RWPE1 (cell line): ENCODE measurements around the gene DHDDS.

Experiments
- CTCF ChIA-PET: fragments of 350-600 bp; sonication (Branson Sonifier 250); formaldehyde crosslinking; extraction: SDS; loops from one replicate; lab custom pipeline; 2021; lab: Yijun Ruan, JAX
- POLR2A ChIA-PET: fragments of 400-600 bp; formaldehyde crosslinking; extraction: SDS; loops from one replicate; lab custom pipeline; 2020; ENCODE audit warnings: antibody characterized with exemption; ENCODE audit not compliant: low non-redundant PET; lab: Yijun Ruan, JAX
- DNase-seq: peaks from one replicate; pipeline ENCODE4 v3.0.0; 2012; ENCODE audit warnings: low spot score
- H3K27ac ChIP-seq: fragments of 450-650 bp; 2 replicates; pipeline ENCODE4 v1.5.1; 2017
- TF ChIP-seq, protein P1 (sequence below): fragments of 450-650 bp; conservative IDR thresholded peaks from 2 replicates; pipeline ENCODE4 v1.5.1; 2017; ENCODE audit warnings: low read depth, mild to moderate bottlenecking

Gene DHDDS

DNA sequence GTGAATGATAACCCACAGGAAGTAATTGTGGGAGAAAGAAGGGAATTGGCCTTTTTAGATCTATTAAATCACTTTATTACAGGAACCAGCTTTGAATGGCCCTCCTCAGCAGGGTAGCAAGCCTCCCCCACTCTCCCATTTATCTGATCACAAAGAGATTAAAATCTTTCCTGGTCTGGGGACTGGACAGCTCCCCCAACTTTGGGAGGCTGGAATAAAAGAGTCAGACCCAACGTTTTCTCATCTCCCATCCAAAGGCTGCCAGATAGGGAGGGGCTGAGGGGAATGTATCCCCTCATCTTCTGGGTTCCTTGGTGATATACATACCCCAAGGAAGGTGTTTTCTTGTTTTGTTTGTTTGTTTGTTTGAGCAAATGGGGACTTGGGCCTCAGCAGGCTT is 19.1 kb upstream of the DHDDS start:
- CTCF ChIA-PET = interaction anchor here (0.8 kb wide), 1 partner anchor 49 kb away, joined by 4 read pairs; no protein-coding TSS in a partner anchor
- H3K27ac ChIP-seq = no peak overlapping the region
- TF ChIP-seq, protein P1, sequence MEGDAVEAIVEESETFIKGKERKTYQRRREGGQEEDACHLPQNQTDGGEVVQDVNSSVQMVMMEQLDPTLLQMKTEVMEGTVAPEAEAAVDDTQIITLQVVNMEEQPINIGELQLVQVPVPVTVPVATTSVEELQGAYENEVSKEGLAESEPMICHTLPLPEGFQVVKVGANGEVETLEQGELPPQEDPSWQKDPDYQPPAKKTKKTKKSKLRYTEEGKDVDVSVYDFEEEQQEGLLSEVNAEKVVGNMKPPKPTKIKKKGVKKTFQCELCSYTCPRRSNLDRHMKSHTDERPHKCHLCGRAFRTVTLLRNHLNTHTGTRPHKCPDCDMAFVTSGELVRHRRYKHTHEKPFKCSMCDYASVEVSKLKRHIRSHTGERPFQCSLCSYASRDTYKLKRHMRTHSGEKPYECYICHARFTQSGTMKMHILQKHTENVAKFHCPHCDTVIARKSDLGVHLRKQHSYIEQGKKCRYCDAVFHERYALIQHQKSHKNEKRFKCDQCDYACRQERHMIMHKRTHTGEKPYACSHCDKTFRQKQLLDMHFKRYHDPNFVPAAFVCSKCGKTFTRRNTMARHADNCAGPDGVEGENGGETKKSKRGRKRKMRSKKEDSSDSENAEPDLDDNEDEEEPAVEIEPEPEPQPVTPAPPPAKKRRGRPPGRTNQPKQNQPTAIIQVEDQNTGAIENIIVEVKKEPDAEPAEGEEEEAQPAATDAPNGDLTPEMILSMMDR = no peak
- DNase-seq = no peak
- POLR2A ChIA-PET = no interaction called here

DNA sequence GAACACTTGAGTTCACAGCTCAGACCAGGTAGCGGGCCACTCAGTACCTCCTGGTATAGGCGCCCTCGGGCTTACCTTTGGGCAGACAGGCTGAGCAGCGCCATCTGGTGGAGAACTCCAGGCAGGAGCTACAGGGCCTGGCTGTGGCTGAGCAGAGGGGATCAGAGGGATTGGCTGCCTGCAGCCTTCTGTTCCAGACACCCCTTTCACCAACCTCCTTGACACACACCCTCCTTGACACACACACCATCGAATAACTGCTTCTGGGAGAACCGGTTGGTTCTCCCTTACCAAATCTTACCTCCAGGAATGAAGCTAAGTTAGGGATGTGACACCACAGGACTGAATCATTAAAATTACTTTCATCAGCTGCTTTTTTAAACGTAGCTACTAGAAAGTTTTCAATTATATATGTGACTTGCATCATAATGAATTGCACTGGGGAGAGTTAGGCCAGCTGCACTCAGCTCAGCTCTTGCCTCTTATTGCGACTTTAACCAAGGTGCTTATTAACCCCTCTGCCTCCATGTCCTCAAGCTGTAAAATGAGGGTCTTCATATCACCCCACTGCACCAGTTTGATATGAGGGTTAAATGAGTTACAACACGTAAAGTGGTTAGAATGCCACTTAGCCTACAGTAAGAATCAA is 14.9 kb upstream of the DHDDS start:
- ChIA-PET POLR2A (interaction anchor here (0.6 kb wide), 1 partner anchor 133 kb away, joined by 3 read pairs; no protein-coding TSS in a partner anchor), CTCF (interaction anchor here (0.5 to 1.6 kb wide), 29 partner anchors 9 to 416 kb away, joined by 3 to 13 read pairs (median 5); partner anchors contain the start of genes CRYBG2 and DHDDS)
- TF ChIP-seq, protein P1 = peak; percentile 86
- H3K27ac ChIP-seq = no peak overlapping the region
- DNase-seq = peak; percentile 73

DNA sequence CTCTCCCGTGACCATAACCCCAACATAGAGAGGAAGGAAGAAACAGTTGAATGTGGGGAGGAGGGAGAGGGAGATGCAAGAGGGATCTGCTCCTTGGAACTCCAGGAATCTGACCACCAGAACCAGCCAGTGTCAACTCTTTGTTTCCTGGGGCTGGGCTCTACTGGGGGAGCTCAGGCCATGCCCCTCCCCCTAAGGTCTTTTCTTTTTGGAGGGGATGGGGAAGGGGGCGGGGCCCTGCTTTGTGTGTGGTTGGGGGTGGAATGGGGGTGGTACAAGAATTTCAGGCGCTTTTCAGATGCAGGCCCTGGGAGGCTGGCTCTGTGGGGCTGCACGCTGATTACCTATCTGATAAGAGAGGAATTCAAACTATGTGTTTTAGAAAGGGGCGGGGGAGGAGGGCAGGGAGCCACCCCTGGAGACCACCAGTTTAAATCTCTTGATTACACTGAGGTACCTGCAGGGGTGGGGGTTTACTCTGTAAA is 13.2 kb upstream of the DHDDS start:
- POLR2A ChIA-PET = no interaction called here
- no peak overlapping the region for H3K27ac ChIP-seq
- TF ChIP-seq, protein P1 = no peak
- no peak for DNase-seq
- CTCF ChIA-PET = no interaction called here

DNA sequence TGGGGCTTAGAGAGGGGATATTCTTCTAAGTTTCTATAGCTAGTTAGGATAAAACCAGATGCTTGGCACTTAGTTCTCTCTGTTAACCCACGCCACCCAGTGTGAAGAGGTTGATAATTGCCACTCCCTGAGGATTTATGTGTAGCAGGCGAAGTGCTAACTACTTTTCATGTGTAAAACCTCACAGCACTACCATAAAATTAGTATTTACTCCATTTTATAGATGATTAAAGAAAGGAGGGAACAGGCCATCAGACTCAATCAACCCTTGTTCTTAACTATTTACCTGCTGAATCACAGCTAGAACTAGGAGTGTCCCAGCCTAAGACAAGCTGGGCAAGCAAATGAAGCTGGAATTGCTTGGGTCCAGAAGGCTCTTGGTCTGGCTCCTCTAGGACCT is 12.6 kb upstream of the DHDDS start:
- POLR2A ChIA-PET = interaction anchor here (0.5 kb wide), 1 partner anchor 11 kb away, joined by 3 read pairs; no protein-coding TSS in a partner anchor
- TF ChIP-seq, protein P1 = no peak
- DNase-seq = no peak
- no peak overlapping the region for H3K27ac ChIP-seq
- CTCF ChIA-PET = no interaction called here

DNA sequence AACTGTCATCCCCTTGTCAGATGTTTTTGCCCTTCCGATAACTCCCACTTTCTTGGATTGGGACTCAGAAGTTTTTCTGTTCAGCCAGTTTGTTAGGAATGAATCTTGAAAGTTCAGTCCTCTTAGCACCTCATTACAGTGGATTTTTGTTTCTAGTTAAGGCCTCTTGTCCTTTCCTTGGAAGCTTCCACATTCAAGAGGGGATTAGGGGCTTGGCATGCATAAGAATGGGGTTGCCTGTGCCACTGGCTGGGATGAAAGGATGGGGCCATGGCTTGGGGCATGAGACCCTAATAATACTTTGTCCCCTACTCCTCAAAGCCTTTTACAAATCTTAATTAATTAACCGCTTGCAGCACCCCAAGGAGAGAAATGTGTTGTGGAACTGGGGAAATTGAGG is 2.4 kb upstream of the DHDDS start:
- CTCF ChIA-PET = interaction anchor here (1.0 to 1.2 kb wide), 2 partner anchors 12 to 131 kb away, joined by 3 to 5 read pairs; no protein-coding TSS in a partner anchor
- no peak overlapping the region for H3K27ac ChIP-seq
- POLR2A ChIA-PET = no interaction called here
- TF ChIP-seq, protein P1 = no peak
- DNase-seq = no peak

DNA sequence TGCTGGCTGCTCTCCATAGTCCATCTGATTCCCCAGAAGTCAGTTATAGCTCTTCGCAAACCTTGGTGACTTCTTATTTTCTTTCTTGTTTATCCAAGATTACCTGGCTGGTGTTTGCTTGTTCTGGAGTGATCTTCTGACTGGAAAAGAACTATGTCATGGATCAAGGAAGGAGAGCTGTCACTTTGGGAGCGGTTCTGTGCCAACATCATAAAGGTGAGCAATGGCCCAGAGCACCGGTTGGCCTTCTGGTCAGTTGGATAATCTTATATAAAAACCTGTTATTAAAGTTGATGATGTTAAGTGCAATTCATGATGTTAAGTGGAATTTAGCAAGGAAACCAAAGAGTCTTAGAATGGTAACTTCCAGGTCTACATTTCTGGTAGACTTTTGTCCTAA is 672 bp downstream of the DHDDS start:
- no peak for DNase-seq
- CTCF ChIA-PET = interaction anchor here (0.6 to 1.3 kb wide), 4 partner anchors 16 to 116 kb away, joined by 3 to 10 read pairs (median 4); no protein-coding TSS in a partner anchor
- POLR2A ChIA-PET = no interaction called here
- no peak overlapping the region for H3K27ac ChIP-seq
- TF ChIP-seq, protein P1 = no peak
